ENCODE results near the gene GRM8.

The GRM8 gene

GRCh38 chr7:126658684-126659083 is 594.1 kb downstream of the GRM8 start:
- FAIRE-seq = no peak

GRCh38 chr7:126657599-126658358 is 595.0 kb downstream of the GRM8 start:
- DNase-seq (ENCODE audit: insufficient read length) = no peak
- FAIRE-seq = peak; percentile 81
- TF ChIP-seq TAF1 (IDR thresholded peaks at IDR 0.05; ENCODE audit: borderline replicate concordance, low read depth, low read length) = no peak
- TF ChIP-seq POLR2A (IDR thresholded peaks at IDR 0.05; ENCODE audit: low read depth, low read length) = no peak
- no peak for TF ChIP-seq POLR2AphosphoS5 (IDR thresholded peaks at IDR 0.05; ENCODE audit: low read depth, low read length)

More at GRCh38 chr7:126658684-126659083, 594.1 kb downstream of the GRM8 start:
- DNase-seq (ENCODE audit: insufficient read length) = no peak
- TF ChIP-seq POLR2AphosphoS5 (IDR thresholded peaks at IDR 0.05; ENCODE audit: low read depth, low read length) = no peak
- TF ChIP-seq POLR2A (IDR thresholded peaks at IDR 0.05; ENCODE audit: low read depth, low read length) = no peak
- no peak for TF ChIP-seq TAF1 (IDR thresholded peaks at IDR 0.05; ENCODE audit: borderline replicate concordance, low read depth, low read length)

- FAIRE-seq = no peak
- TF ChIP-seq POLR2A (IDR thresholded peaks at IDR 0.05; ENCODE audit: low read depth, low read length) (no peak), POLR2AphosphoS5 (IDR thresholded peaks at IDR 0.05; ENCODE audit: low read depth, low read length) (no peak), TAF1 (IDR thresholded peaks at IDR 0.05; ENCODE audit: borderline replicate concordance, low read depth, low read length) (no peak)
Observed at GRCh38 chr7:126657137-126657536, 595.6 kb downstream of the GRM8 start.

GRCh38 chr7:126656165-126656564 is 596.6 kb downstream of the GRM8 start:
- TF ChIP-seq POLR2AphosphoS5 (IDR thresholded peaks at IDR 0.05; ENCODE audit: low read depth, low read length) (no peak), POLR2A (IDR thresholded peaks at IDR 0.05; ENCODE audit: low read depth, low read length) (no peak), TAF1 (IDR thresholded peaks at IDR 0.05; ENCODE audit: borderline replicate concordance, low read depth, low read length) (no peak)
- DNase-seq (ENCODE audit: insufficient read length) (no peak), FAIRE-seq (no peak)

More at GRCh38 chr7:126657137-126657536, 595.6 kb downstream of the GRM8 start:
- no peak for DNase-seq (ENCODE audit: insufficient read length)

GRCh38 chr7:126637538-126637937 is 615.2 kb downstream of the GRM8 start:
- DNase-seq (ENCODE audit: insufficient read length) (no peak), FAIRE-seq (no peak)
- TF ChIP-seq POLR2A (IDR thresholded peaks at IDR 0.05; ENCODE audit: low read depth, low read length) (no peak), POLR2AphosphoS5 (IDR thresholded peaks at IDR 0.05; ENCODE audit: low read depth, low read length) (no peak), TAF1 (IDR thresholded peaks at IDR 0.05; ENCODE audit: borderline replicate concordance, low read depth, low read length) (no peak)

GRCh38 chr7:126635545-126635944 is 617.2 kb downstream of the GRM8 start:
- no peak for FAIRE-seq
- no peak for DNase-seq (ENCODE audit: insufficient read length)

GRCh38 chr7:126608339-126608776 is 644.4 kb downstream of the GRM8 start:
- no peak for TF ChIP-seq POLR2AphosphoS5 (IDR thresholded peaks at IDR 0.05; ENCODE audit: low read depth, low read length)
- TF ChIP-seq TAF1 (IDR thresholded peaks at IDR 0.05; ENCODE audit: borderline replicate concordance, low read depth, low read length) = no peak
- no peak for TF ChIP-seq POLR2A (IDR thresholded peaks at IDR 0.05; ENCODE audit: low read depth, low read length)
- no peak for DNase-seq (ENCODE audit: insufficient read length)
- FAIRE-seq = no peak

More at GRCh38 chr7:126635545-126635944, 617.2 kb downstream of the GRM8 start:
- TF ChIP-seq POLR2AphosphoS5 (IDR thresholded peaks at IDR 0.05; ENCODE audit: low read depth, low read length) (no peak), TAF1 (IDR thresholded peaks at IDR 0.05; ENCODE audit: borderline replicate concordance, low read depth, low read length) (no peak), POLR2A (IDR thresholded peaks at IDR 0.05; ENCODE audit: low read depth, low read length) (no peak)

- TF ChIP-seq TAF1 (IDR thresholded peaks at IDR 0.05; ENCODE audit: borderline replicate concordance, low read depth, low read length) (no peak), POLR2AphosphoS5 (IDR thresholded peaks at IDR 0.05; ENCODE audit: low read depth, low read length) (no peak), POLR2A (IDR thresholded peaks at IDR 0.05; ENCODE audit: low read depth, low read length) (no peak)
- FAIRE-seq (no peak), DNase-seq (ENCODE audit: insufficient read length) (no peak)
Observed at GRCh38 chr7:126606331-126606730, 646.4 kb downstream of the GRM8 start.

GRCh38 chr7:126605553-126605952 is 647.2 kb downstream of the GRM8 start:
- FAIRE-seq = peak; percentile 53
- DNase-seq (ENCODE audit: insufficient read length) = no peak
- TF ChIP-seq POLR2A (IDR thresholded peaks at IDR 0.05; ENCODE audit: low read depth, low read length) (no peak), TAF1 (IDR thresholded peaks at IDR 0.05; ENCODE audit: borderline replicate concordance, low read depth, low read length) (no peak), POLR2AphosphoS5 (IDR thresholded peaks at IDR 0.05; ENCODE audit: low read depth, low read length) (no peak)

GRCh38 chr7:126605056-126605455 is 647.7 kb downstream of the GRM8 start:
- FAIRE-seq (no peak), DNase-seq (ENCODE audit: insufficient read length) (no peak)

GRCh38 chr7:126589068-126589684 is 663.6 kb downstream of the GRM8 start:
- TF ChIP-seq POLR2A (IDR thresholded peaks at IDR 0.05; ENCODE audit: low read depth, low read length) (no peak), POLR2AphosphoS5 (IDR thresholded peaks at IDR 0.05; ENCODE audit: low read depth, low read length) (no peak), TAF1 (IDR thresholded peaks at IDR 0.05; ENCODE audit: borderline replicate concordance, low read depth, low read length) (no peak)
- DNase-seq (ENCODE audit: insufficient read length) = no peak
- FAIRE-seq = no peak

More at GRCh38 chr7:126605056-126605455, 647.7 kb downstream of the GRM8 start:
- TF ChIP-seq POLR2AphosphoS5 (IDR thresholded peaks at IDR 0.05; ENCODE audit: low read depth, low read length) (no peak), POLR2A (IDR thresholded peaks at IDR 0.05; ENCODE audit: low read depth, low read length) (no peak), TAF1 (IDR thresholded peaks at IDR 0.05; ENCODE audit: borderline replicate concordance, low read depth, low read length) (no peak)

Measured in GM12892 (cell line).